PFSK-1 (cell line): ENCODE data around the gene SMOC2.

ENCODE experiments used
- FOXP2 ChIP-seq: optimal IDR thresholded peaks from 2 replicates; pipeline ENCODE3; 2011; ENCODE audit warnings: borderline replicate concordance, control low read depth, inconsistent platforms; ENCODE audit not compliant: insufficient read depth; ENCODE audit errors: extremely low read length, extremely low read depth
- POLR2AphosphoS5 ChIP-seq: IDR thresholded peaks from 2 replicates; pipeline ENCODE4 v1.6.1; 2012; ENCODE audit warnings: low read depth, mild to moderate bottlenecking, control low read depth, low read length, moderate library complexity
- SIN3A ChIP-seq: IDR thresholded peaks from 2 replicates; pipeline ENCODE4 v1.6.1; 2012; ENCODE audit warnings: mild to moderate bottlenecking, low read length, moderate library complexity, borderline replicate concordance; ENCODE audit not compliant: insufficient read depth
- TAF1 ChIP-seq: IDR thresholded peaks from 2 replicates; pipeline ENCODE4 v1.6.1; 2012; ENCODE audit warnings: low read length, control low read depth, borderline replicate concordance; ENCODE audit not compliant: insufficient read depth
- TF ChIP-seq, protein P1 (sequence below), 2 experiments: IDR thresholded peaks; 2 replicates each; pipeline versions ENCODE4 v1.6.1 to v1.8.0; 2011 to 2012; ENCODE audit warnings: low read depth in 2 of 2, low read length in 2 of 2, control low read depth in 1 of 2, inconsistent platforms in 1 of 2, mild to moderate bottlenecking in 1 of 2, moderate library complexity in 1 of 2; ENCODE audit not compliant: insufficient read depth in 1 of 2

SMOC2 gene

DNA sequence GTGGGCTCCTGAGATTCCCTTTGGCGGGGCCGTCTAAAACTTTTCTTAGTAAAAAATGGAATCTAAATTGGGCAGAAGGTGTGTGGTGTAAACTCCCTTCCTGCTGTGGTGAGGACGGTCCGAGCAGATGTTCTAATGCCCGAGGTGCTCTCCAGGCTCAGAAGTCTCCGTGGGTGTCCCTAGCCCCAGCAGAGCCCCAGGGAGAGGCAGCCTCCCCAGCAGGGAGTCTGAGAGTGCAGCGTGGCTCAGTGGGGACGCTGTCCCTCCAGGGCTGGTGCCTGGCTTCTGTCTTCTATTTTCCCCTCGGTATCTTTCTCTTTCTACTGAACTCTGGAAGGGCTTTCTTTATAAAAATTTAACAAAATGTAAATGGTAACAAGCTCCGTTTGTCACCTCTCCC, 208.2 kb downstream of the SMOC2 start:
- TF ChIP-seq, protein P1, sequence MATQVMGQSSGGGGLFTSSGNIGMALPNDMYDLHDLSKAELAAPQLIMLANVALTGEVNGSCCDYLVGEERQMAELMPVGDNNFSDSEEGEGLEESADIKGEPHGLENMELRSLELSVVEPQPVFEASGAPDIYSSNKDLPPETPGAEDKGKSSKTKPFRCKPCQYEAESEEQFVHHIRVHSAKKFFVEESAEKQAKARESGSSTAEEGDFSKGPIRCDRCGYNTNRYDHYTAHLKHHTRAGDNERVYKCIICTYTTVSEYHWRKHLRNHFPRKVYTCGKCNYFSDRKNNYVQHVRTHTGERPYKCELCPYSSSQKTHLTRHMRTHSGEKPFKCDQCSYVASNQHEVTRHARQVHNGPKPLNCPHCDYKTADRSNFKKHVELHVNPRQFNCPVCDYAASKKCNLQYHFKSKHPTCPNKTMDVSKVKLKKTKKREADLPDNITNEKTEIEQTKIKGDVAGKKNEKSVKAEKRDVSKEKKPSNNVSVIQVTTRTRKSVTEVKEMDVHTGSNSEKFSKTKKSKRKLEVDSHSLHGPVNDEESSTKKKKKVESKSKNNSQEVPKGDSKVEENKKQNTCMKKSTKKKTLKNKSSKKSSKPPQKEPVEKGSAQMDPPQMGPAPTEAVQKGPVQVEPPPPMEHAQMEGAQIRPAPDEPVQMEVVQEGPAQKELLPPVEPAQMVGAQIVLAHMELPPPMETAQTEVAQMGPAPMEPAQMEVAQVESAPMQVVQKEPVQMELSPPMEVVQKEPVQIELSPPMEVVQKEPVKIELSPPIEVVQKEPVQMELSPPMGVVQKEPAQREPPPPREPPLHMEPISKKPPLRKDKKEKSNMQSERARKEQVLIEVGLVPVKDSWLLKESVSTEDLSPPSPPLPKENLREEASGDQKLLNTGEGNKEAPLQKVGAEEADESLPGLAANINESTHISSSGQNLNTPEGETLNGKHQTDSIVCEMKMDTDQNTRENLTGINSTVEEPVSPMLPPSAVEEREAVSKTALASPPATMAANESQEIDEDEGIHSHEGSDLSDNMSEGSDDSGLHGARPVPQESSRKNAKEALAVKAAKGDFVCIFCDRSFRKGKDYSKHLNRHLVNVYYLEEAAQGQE (IDR thresholded peaks at IDR 0.05; ENCODE audit: insufficient read depth in 1 of 2, low read depth in 2 of 2, low read length in 2 of 2) = no peak
- TF ChIP-seq POLR2AphosphoS5 (no peak), FOXP2 (no peak), TAF1 (no peak), SIN3A (no peak)

DNA sequence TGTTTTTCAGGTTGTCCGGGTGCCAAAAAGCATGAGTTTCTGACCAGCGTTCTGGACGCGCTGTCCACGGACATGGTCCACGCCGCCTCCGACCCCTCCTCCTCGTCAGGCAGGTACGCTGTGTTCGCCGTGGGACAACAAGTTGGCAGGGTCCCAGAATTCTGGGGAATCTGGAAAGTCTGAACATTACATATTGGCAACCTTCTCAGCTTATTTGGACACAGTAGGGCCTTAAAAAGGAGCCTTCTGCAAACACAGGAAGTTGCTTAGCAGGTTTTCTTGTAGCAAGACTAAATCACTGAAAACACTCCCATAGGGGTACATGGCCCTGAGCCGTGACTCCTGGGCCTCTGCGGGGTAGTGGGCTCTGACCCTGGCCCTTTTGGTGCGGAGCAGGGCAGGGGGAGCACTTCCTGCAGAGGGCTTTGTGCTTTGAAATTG, 209.7 kb downstream of the SMOC2 start:
- TF ChIP-seq, protein P1 (IDR thresholded peaks at IDR 0.05; ENCODE audit: insufficient read depth in 1 of 2, low read depth in 2 of 2, low read length in 2 of 2) = no peak
- TF ChIP-seq FOXP2 (no peak), TAF1 (no peak), SIN3A (no peak), POLR2AphosphoS5 (no peak)

DNA sequence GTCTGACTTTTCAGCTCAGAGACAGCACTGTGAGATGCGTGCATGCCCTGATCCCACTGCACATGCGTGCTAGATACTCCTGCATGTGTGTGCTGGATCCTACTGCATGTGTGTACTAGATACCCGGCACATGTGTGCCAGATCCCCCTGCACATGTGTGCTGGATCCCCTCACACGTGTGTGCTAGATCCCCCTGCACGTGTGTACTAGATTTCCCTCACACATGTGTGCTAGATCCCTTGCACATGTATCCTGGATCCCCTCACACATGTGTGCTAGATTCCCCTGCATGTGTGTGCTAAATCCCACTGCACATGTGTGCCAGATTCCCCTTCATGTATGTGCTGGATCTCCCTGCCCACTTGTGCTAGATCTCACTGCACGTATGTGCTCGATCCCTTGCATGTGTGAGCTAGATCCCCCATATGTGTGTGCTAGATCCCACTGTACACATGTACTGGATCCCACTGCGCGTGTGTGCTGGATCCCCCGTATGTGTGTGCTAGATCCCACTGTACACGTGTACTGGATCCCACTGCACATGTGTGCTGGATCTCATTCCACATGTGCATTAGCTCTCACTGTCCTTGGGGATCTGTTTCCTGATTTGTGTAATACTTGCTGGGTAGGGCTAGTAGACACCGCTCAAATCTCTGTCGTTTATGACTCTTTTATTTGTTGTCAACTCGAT, 214.6 kb downstream of the SMOC2 start:
- TF ChIP-seq FOXP2 (no peak), TAF1 (no peak), SIN3A (no peak), POLR2AphosphoS5 (no peak)
- TF ChIP-seq, protein P1 (IDR thresholded peaks at IDR 0.05; ENCODE audit: insufficient read depth in 1 of 2, low read depth in 2 of 2, low read length in 2 of 2) = no peak

DNA sequence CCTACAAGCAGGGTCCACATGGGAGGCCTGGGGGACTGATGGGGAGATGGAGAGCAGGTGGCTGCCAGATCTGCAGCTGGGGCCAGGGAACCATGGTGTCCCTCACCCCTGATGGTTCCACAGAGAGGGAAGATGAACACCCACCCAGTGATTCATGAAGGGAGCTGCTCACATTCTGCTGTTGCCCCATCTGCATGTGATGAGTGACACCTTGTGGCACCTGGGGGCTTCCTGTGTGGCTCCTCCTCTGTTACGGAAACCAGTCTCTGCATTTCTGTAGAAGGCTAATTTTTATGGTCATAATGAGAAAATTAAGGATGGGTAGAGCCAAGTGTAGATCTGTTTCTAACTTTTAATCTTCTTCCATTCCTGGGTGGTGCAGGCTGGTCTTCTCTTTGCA, 217.1 kb downstream of the SMOC2 start:
- TF ChIP-seq FOXP2 (no peak), TAF1 (no peak), POLR2AphosphoS5 (no peak), SIN3A (no peak)
- TF ChIP-seq, protein P1 (IDR thresholded peaks at IDR 0.05; ENCODE audit: insufficient read depth in 1 of 2, low read depth in 2 of 2, low read length in 2 of 2) = no peak
